CD4-positive, alpha-beta T cell treated with Interleukin-6 for 4 hours (primary cell): ENCODE data around the gene C1GALT1C1L.
A peak's percentile ranks its signal among the peaks of the same experiment; 100 is the strongest.
"Not testable (repeated sequence)": the region's sequence is repeated elsewhere in the genome, so short reads cannot be mapped to it uniquely, and the experiment has no call there.

Experiments used
- DNase-seq: peaks from one replicate; pipeline ENCODE4 v3.0.0-alpha.2; 2020; ENCODE audit warnings: mixed read lengths

The C1GALT1C1L gene

DNA sequence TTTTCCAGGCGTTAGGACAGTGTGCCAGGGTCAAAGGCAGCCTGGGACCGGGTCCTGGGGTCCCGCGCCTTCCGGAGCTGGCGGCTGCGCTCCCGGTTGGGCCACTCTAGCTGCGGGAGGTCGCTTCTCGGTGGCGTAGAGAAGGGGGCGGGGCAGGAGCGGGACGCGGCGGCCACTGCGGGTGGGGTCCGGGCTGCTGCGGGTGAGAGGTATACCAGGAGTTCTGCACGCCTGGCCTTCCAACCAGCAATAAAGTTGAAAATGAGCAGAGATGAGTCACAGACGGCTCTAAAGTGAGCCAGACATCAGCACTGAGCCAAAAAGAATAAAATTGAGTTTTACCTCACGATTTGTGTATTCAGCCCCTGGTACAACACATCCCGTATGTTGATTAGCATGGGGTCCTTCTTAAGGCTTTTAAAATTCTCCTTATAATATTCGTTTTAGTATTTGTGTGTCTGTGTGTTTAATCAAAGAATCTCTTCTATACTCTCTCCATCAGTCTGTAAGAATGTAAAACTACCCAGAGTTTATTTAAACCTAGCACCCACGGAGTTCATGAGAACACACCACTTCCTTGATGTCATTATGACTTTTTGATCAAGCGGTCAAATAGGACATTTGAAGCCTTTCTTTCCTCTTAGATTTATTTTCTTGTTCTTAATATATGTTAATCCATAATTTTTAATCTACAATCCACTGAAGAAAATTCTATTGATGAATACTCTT lies at the start of gene C1GALT1C1L:
Gene C1GALT1C1L, minus strand, starts transcription at position 108 of the 729 bp plus-strand sequence. Its CDS starts 107 bp downstream, at position 1.
- DNase-seq, result peak; percentile 29

- DNase-seq, result no peak
These were observed 49.5 kb upstream of the C1GALT1C1L start for GRCh38 chr2:43725711-43726246.

DNA sequence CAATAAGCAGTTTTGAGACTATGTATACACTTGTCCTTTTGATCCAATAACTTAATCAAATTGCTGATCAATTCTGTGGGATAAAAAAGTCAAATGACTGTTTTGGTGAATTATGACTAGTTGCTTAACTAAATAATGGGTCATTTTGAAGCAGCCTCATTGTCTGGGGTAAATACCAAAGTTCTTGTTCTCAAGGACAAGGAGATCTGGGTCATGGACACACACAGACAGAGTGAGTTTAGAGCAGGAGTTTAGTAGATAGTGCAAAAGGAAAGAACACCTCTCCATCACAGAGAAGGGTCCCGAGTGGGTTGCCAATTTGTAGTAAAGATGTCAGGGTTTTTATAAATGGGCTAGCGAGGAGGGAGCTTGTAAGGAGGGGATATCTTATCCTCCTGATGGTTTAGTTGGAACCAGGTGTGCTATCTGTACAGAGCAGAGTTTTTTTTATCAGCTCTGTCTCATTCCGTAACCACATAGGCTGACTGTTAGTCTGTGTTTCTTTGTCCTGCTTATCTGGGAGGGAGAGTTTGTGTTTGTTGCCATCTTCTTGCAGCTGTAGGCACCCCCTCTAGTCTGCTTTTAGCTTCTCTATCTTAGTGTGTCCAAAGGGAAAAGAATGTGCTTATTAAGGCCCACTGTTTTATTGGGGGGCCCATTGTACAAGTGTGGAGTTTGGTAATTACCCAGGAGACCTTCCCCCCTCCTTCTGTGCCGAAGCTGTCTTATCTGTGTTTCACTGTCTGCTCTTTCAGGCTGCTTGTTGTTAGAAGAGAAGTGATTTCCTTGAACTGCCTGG lies 48.7 kb upstream of the C1GALT1C1L start:
- no peak for DNase-seq

DNA sequence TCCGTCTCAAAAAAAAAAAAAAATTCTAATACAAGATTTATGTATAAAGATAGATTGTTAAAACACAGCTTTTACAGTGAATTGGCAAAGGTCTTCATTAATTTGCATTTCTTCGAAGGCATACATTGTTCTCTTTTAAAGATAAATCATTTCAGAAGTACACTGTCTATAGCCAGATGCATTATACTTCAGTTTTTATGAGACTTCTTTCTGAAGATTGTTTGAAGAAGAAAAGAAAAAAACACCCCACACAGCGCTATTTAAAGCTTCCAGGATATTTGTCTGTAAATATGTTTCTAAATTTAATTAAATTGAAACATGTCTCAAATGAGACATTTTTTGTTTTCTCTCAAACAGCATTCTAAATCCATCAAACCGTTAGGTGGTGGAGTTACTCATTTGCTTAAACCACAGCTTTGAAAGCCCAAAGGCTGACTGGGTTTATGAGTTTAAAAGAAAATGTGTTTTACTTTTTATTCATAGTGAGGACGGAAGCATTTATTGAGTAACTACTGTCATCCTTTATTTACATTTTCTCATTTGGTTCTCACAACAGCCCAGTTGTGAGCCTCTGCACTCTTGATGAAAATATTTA lies 42.4 kb upstream of the C1GALT1C1L start:
- no peak for DNase-seq

DNA sequence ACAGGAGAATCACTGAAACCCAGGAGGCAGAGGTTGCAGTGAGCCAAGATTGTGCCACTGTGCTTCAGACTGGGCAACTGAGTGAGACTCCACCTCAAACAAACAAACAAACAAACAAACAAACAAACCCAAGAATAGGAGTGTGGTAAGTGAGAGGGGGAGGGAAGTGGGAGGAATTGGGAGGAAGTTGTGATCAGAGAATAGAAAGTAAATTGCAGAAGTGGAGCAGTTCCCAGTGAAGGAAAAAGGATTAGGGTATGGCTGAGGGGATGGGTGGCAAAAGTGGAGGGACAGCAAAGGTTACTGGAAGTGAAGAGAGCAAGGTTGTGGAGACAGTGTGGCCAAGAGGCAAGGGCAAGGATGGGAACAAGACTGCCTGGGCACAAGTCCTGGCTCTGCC lies 41.1 kb upstream of the C1GALT1C1L start:
- no peak for DNase-seq

- DNase-seq, result no peak
These were observed 39.3 kb upstream of the C1GALT1C1L start for GRCh38 chr2:43715300-43716098.

GRCh38 chr2:43714164-43714563 lies 37.9 kb upstream of the C1GALT1C1L start:
- no peak for DNase-seq

- no peak for DNase-seq
These were observed 34.6 kb upstream of the C1GALT1C1L start for GRCh38 chr2:43710866-43711265.

DNA sequence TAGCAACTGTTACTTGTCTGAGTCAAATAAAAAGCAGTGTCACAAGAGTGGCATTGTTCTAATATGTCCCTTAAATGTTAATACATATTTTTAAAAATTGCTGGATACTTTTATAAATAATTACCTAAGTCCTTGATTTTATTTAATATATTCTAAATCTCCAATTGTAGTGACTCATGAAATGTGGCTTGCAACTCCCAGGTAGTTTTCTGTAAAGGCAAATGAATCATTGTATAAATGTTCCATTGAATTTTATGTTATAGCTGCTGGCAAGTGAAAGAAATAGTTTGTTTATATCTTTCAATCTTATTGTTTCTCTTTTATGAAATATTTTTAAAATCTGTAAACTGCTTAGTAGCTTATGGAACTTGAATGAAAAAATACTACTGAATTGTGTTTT lies 32.7 kb upstream of the C1GALT1C1L start:
- DNase-seq, result no peak

DNA sequence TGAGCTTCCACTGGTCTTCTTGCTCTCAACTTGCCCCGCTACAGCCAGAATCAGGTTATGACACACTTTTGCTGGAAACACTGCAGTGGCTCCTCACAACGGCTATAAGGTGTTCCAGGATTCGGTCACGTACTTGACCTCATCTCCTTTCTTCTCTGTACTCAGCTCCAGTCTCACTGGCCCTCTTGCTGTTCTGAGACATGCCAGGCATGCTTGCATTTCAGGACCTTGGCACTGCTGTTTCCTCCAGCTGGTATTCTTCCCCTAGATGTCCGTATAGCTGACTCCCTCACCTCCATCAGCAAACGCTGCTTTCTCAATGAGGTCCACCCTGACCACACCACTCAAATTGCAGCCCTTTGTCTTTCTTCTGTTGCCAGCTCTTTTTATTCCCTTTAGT lies 31.9 kb upstream of the C1GALT1C1L start:
- no peak for DNase-seq

DNA sequence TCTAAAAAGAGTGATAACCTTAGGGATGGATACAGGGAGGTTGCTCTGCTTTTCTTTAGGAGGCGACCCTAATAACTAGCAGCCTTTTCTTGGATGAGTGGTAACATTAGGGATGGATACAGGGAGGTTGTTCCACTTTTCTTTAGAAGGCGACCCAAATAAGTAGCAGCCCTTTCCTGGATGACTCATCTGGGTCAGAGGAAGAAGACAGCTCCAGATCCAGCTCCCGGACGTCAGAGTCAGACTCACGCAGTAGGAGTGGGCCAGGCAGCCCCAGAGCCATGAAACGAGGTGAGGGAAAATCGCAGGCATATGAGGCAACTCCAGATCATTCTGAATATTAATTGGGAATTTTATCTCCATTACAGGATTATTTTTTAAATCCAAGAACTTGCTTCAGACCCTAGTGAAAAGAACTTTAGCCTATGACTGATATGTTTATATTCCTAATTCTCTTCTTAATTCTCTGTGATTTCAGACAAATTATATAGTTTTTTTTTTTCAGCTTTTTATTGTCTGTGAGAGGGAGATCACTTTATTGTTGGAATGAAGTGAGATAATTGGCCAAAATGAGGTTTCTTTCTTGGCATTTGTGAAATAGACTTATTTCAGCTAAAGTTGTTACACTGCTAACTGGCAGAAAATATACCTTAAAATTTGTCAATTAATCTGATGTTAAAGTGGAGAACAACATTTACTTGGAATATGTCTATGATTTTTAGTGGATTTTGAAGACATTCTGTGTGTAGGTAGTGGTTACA lies 31.2 kb upstream of the C1GALT1C1L start:
- no peak for DNase-seq

GRCh38 chr2:43701111-43701510 lies 24.9 kb upstream of the C1GALT1C1L start:
- DNase-seq, result no peak

- DNase-seq, result no peak
These were observed 23.5 kb upstream of the C1GALT1C1L start for GRCh38 chr2:43699761-43700160.

- DNase-seq, result not testable (repeated sequence)
These were observed 21.9 kb upstream of the C1GALT1C1L start for GRCh38 chr2:43698140-43698539.

GRCh38 chr2:43692428-43692994 lies 16.3 kb upstream of the C1GALT1C1L start:
- DNase-seq, result no peak

GRCh38 chr2:43689999-43690398 lies 13.8 kb upstream of the C1GALT1C1L start:
- DNase-seq, result no peak

DNA sequence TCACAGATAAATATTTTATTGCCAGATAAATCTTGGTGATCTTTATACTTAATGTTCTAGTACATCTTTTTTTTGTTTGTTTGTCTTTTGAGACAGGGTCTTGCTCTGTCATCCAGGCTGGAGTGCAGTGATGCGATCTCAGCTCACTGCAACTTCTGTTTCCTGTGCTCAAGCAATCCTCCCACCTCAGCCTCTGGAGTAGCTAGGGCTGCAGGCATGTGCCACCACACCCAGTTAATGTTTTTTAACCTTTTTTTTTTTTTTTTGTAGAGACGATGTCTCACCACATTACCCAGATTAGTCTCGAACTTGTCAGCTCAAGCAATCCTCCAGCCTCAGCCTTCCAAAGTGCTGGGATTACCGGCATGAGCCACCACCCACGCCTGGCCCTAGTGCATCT lies 9.1 kb upstream of the C1GALT1C1L start:
- DNase-seq, result no peak

DNA sequence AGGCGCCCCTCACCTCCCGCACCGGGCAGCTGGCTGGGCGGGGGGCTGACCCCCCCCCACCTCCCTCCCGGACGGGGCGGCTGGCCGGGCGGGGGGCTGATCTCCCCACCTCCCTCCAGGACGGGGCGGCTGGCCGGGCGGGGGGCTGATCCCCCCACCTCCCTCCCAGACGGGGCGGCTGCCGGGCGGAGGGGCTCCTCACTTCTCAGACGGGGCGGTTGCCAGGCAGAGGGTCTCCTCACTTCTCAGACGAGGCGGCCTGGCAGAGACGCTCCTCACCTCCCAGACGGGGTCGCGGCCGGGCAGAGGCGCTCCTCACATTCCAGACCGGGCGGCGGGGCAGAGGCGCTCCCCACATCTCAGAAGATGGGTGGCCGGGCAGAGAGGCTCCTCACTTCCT lies 1.6 kb upstream of the C1GALT1C1L start:
- DNase-seq, result not testable (repeated sequence)

DNA sequence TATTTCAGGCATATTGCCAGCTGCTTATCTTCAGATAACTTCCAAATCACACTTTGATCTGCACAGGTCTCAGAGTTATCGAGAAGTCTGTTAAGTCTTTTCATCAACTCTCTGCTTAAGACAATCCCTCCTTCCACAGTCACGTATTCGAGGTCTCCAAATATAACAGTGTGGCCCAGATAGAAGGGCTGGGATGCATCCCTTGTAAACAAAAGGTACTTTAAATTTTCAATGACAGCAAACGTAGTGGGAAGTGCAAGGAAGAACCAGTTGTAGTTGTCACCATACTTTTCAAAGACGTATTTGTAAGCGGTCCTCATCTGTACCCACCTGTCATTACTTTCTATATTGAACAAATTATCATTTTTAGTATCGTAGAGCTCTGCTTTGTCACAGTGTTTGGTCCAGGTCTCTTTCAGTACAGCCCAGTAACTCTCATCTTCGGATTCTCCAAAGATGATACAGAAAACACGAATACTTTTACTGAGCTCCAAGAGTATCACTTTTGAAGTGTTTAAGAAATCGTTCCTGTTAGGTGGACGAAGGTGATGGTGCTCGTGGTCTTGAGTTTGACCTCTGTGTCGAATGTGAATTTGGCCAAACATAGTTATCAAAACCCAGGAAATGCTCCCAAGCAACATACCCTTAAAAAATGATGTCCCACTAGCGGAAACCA lies 445 bp downstream of the C1GALT1C1L start:
- DNase-seq, result no peak

DNA sequence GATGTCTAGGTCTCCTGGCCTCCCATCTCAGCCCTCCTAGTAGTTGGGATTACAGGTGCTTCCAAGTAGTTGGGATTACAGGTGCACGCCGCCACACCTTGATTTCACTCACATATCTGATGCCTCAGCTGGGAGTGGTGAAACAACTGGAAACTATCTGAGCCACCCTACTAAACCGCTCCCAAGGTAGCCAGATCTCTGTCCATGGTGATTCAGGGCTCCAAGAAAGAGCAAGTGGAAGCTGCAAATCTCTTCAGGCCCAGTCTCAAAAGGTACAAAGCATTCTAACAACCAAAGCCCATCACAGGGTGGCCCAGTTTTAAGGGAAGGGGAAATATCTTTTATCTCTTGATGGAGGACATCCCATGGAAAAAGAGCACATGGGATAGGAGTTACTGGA lies 19.0 kb downstream of the C1GALT1C1L start:
- no peak for DNase-seq

GRCh38 chr2:43653506-43653905 lies 22.7 kb downstream of the C1GALT1C1L start:
- no peak for DNase-seq
